WI38 (cell line): ENCODE results near the gene BANF2.

Experiments used
- H3K4me3 ChIP-seq: 2 replicates; pipeline ENCODE4 v1.5.1; 2011; ENCODE audit warnings: low read depth, mild to moderate bottlenecking, control low read depth, low read length
- CTCF ChIP-seq: IDR thresholded peaks from 2 replicates; pipeline ENCODE4 v1.5.1; 2012; ENCODE audit warnings: low read depth, mild to moderate bottlenecking, control low read depth, low read length

Gene BANF2

GRCh38 chr20:17659801-17660200 is 40.0 kb upstream of the BANF2 start:
- no peak overlapping the region for H3K4me3 ChIP-seq
- TF ChIP-seq CTCF: no peak

GRCh38 chr20:17660667-17661066 is 39.1 kb upstream of the BANF2 start:
- no peak for TF ChIP-seq CTCF
- no peak overlapping the region for H3K4me3 ChIP-seq

GRCh38 chr20:17661121-17661744 is 38.5 kb upstream of the BANF2 start:
- no peak for TF ChIP-seq CTCF
- H3K4me3 ChIP-seq: no peak overlapping the region

- no peak overlapping the region for H3K4me3 ChIP-seq
- no peak for TF ChIP-seq CTCF
These were observed 37.3 kb upstream of the BANF2 start for GRCh38 chr20:17662333-17663039.

- no peak overlapping the region for H3K4me3 ChIP-seq
- TF ChIP-seq CTCF: no peak
These were observed 36.7 kb upstream of the BANF2 start for GRCh38 chr20:17663040-17663399.

GRCh38 chr20:17663486-17663885 is 36.3 kb upstream of the BANF2 start:
- TF ChIP-seq CTCF: no peak
- H3K4me3 ChIP-seq: no peak overlapping the region

GRCh38 chr20:17664025-17664633 is 35.6 kb upstream of the BANF2 start:
- no peak overlapping the region for H3K4me3 ChIP-seq
- no peak for TF ChIP-seq CTCF
